HG03469 (cell line): ENCODE results near the gene HM13.
"Not testable (repeated sequence)": the region's sequence is repeated elsewhere in the genome, so short reads cannot be mapped to it uniquely, and the experiment has no call there.

ENCODE experiments used
- ATAC-seq: cut with Tn5 transposase; IDR thresholded peaks from one replicate; pipeline ENCODE4 v1.9.1; 2021; ENCODE audit warnings: mild to moderate bottlenecking, moderate library complexity, moderate number of reproducible peaks; ENCODE audit not compliant: unreplicated experiment

HM13 gene

DNA sequence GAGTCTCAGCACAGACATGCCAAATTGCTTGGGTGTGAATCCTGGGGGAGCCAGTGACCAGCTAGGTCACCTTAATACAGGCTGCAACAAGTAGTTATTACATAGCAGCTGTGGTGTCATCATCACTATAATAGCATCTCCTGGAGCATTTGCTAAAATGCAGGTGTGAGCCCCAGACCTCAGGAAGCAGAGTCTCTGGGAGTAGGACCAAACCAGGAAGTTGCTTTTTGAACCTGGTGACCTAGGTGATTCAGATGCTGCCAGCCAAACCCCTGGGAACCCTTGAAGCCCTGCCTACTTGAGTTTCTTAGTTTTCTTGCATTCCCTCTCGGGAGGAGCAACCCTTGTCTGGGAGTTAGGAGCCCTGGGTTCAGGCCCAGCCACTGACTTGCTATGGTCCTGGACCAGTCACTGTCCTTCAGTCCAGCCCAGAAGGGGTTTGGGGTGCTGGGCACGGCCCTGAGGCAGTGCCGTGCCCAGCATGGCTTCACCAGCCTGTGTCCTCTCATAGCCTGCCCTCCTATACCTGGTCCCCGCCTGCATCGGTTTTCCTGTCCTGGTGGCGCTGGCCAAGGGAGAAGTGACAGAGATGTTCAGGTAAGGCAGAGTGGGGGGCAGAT, 51.6 kb downstream of the HM13 start:
- no peak for ATAC-seq

DNA sequence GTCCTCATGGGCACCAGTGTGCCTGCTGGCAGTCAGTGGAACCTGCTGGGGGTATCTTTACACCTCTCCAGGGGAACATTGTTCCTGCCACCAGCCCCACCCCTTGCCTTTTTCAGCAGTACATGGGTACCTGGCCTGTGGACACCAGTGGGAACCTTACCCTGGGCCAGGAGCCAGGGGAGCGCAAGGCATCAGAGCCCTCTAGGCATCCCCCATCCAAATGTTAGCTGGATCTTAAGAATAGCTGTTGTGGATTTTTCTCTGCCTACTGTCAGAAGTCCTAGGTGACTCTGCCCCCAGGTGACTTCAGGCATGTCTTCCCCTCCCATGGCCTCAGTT, 52.0 kb downstream of the HM13 start:
- ATAC-seq, result no peak

DNA sequence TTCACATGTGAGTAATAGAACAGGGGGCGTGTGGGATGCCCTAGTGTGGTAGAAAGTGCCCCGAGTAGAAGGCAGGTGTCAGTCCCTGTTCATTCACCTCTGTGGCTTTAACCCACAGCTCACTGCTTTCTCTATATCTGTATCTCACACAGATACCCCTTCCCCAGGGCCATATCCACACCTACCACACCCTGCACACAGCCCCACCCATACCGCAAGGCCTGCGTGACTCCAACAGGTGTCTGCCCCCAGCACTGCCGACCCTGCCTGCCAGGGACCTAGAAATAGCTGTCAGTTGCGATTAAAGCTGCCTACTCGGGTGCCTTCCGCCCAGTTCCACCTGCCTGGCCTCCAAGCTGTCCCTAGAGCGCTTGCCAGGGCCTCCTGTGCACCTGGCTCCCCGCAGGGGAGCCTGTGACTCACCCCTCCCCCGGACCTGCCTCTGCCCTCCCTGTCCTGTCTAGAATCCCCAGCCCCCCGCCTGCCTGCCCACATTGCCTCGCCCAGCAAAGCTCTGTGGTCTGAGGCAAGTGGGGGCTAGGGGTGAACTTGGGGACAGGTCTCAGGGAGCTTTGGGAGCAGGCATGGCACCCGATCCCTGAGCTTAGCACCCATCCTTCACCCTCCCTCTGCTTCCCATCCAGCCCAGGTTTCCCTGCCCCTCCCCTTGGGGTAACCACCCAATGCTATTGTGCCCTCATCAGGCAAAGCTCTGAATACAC, 52.6 kb downstream of the HM13 start:
- ATAC-seq, result no peak

DNA sequence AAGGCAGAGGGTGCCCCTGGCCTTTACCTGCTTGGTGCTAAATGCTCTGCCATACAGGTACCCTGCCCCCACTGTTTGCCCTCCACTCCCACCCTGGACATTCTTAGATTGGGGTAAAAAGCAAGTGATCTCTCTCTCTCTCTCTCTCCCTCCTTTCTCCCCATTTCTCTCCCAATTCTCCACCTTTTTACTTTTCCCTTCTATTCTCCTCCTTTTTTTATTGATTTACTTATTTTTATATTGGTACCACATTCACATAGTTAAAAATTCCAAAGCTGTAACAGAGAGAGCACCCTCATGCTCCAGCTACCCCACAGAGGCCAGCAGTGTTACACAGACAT, 53.1 kb downstream of the HM13 start:
- no peak for ATAC-seq

DNA sequence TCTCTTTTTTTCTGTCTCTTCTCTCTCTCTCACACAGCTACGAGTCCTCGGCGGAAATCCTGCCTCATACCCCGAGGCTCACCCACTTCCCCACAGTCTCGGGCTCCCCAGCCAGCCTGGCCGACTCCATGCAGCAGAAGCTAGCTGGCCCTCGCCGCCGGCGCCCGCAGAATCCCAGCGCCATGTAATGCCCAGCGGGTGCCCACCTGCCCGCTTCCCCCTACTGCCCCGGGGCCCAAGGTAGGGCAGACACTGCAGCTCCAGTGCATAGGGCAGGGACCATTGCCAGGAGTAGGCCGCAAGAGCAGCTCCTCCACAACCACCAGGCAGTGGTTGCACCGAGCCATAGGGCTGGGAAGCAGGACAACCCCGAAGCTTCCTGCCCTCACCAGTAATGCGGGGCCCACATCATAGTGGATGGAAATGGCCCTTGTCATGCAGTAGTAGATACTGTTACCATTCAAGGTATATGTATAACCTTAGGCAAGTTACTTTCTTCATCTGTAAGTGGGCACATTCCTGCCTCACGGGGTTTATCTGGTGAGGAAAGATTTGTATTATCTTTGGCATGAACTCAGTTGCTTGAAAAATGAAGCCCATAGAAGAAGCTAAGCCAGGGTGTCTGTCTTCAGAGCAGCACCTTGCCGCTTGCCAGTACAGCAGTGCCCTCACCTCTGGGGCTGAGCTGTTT, 53.9 kb downstream of the HM13 start:
- ATAC-seq, result no peak

DNA sequence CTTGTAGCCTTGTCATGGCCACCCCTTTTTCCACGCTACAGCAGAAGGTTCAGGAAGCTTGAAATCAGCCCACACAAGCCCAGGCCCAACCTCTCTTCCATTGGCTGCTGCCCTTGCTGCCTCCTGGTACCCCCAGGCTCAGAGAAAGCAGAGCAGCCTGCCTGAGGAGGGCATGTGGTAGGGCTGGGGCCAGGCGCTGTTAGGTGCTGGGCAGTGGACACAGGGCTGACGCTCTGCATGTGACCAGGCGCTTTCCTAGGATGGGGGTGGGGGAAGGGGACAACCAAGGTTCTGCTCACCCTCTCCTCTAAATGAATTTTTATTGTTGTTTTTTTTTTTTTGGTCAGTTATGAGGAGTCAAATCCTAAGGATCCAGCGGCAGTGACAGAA, 54.5 kb downstream of the HM13 start:
- no peak for ATAC-seq

DNA sequence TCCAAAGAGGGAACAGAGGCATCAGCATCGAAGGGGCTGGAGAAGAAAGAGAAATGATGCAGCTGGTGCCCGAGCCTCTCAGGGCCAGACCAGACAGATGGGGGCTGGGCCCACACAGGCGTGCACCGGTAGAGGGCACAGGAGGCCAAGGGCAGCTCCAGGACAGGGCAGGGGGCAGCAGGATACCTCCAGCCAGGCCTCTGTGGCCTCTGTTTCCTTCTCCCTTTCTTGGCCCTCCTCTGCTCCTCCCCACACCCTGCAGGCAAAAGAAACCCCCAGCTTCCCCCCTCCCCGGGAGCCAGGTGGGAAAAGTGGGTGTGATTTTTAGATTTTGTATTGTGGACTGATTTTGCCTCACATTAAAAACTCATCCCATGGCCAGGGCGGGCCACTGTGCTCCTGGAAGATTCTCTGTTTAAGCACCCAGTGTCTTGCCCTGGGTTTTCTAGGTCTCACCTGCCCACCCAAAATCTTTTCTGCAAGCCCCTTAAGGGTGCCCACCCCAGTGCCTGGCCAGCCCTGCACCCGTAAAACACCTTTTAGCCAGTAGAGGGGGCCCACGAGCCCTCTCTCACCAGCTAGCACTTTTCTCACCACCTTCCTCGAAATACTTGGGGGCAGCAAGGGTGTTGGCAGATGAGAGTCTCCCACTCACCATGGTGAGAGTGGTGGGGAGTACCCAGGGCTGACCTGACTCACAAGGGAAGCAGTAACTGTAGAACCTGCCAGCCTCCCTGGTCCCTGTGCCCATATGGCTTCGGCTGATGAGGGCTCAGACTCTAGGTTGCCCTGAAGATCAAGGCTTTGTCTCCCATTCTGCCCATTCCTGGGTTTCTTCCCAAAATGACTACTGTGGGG, 55.1 kb downstream of the HM13 start:
- ATAC-seq, result no peak

DNA sequence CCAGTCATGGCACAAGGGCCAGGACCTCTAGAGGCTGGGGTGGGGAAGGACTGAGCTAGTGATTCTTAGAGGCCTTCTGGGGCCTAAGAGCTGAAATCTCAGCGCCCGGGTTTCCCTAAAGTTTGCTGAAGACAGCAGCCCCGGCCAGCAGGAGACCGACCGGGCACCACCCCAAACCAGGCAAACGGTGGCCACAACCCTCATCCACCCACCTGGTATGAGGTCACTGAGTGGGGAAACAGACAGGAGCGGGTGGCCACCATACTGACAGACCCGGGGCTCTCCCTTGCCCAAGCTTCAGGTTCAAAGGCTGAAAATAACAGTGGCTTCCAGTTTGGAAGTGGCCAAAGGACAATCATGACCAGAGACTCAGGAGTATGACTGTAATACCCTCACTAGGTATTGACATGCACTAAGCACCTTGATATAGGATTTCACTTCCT, 55.8 kb downstream of the HM13 start:
- no peak for ATAC-seq

DNA sequence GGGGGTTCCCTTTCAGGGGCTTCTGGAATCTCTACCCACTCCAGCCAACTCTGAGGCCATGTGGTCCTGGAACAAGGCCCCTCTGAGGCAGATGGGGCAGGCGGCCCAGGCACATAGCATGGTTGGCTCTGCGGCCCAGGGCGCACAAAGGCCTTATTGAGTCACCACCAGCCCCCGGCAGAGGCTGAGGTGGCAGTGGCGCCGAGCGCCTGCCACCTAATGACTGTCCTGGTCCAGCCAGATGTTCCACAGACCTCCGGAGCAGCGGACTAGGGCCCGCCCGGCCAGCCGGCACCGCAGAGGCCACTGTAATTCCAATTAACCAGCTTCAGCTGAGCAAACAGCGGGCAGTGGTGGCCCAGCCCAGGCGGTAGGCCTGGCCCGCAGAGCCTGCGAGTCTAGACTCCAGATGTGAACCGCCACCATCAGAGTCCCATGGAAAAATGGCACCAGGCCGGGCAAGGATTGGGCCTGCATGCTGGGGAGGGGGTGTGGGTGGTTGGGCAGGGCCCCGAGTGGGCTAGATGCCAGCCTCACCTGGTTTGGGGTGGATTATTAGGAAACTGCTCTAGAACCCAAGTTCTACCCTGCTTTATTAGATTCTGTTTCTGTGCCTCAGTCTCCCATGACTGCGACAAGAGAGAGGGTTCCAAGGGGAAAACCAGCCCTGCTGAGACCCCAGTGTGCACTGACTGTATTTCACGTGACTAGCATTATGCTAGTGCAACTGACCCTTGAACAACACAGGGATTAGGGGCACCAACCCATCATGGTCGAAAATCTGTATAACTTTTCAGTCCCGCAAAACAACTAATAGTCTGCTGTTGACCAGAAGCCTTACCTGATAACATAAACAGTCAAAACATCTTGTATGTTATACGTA, 56.7 kb downstream of the HM13 start:
- ATAC-seq, result no peak

DNA sequence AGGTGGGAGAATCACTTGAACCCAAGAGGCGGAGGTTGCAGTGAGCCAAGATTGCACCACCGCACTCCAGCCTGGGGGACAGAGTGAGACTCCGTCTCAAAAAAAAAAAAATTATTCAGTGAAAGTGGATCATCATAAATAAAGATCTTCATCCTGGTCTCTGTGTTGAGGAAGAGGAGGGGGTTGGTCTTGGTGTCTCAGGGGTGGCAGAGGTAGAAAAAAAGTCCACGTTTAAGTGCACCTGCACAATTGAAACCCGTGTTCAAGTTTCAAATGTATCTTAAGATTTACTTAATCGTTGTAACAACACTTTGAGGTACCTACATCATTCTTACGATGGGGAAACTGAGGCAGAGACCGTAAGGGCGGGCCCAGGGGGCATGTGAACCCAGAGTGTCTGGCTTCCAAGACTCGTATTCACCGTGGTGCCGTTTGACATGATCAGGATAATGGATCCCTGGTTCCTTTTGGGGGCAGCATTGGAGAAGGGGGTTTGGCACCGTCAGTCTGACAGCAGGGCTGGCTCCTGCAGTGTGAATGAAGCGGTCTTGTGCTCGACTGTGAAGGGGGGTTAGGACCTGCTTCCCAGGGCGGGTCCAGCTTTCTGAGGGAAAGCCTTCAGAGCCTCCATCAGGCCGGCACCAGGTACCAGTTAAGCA, 57.9 kb downstream of the HM13 start:
- no peak for ATAC-seq

DNA sequence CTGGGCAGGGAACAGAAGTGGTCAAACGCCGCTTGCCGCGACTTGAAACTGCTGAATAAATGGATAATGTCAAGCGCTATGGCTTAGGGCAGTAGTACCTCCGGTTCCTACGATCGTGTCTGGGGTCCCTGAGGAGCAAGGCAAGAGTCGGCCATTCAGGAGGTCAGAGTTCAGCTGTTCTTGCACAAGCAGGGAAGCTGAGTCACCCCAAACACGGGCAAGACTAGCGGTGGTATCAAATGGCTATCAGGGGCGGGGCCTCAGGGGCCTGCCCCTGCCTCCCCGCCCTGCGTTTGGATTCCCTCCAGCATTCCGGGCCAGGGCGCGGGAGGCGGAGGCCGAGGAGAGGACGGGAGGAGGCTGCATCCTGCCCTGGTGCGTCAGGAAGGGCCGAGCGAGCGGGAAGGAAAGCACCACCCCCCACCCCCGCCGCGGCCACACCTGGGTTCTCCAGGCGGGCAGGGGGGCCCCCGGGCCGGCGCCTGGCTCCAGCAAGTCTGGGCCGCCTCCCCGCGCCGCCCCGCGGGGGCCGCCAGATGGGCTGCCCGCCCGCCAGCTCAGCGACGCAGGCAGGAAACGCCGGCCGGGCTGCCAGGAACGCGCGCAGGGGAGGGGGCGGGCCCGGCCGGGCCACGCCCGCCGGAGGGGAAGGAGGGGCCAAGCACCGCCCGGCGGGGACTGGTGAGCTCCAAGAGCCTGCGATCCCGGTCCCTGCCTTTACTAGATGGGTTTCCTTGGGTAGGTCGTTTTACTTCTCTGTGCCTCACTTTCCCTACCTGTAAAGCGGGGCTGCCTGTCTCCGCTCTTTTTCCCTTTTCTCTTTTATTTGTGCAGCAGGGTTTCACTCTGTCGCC, 58.7 kb downstream of the HM13 start:
- ATAC-seq, result peak; percentile 73

DNA sequence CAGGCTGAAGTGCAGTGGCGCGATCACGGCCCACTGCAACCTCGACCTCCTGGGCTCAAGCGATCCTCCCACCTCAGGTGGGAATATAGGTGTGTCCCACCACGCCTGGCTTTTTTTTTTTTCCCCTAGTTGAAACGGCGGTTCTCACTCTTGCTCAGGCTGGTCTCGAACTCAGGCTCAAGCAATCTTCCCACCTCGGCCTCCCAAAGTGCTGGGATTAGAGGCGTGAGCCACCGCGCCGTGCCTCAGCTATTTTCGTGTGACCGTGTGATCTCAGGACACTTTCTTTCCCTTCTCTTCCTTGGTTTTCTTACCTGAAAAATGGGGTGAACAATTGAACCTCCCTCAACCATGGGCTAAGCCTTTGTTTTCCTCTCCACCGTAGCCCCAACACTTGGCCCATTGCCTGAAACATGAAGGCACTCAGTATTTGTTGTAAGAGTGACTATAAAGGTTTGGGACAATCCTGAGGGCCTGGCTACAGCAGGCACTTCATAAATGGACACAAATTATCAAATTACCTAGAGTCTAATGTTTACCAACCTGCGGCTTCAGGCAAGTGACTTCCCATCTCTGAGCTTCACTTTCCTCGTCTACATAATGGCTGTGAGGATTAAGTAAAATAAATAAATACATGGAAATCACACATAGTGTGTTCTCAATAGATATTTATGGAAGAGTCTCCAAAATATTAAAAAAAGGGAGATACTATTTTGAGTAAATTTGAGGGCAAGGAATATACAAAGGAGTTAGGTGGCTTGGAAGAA, 59.5 kb downstream of the HM13 start:
- no peak for ATAC-seq

DNA sequence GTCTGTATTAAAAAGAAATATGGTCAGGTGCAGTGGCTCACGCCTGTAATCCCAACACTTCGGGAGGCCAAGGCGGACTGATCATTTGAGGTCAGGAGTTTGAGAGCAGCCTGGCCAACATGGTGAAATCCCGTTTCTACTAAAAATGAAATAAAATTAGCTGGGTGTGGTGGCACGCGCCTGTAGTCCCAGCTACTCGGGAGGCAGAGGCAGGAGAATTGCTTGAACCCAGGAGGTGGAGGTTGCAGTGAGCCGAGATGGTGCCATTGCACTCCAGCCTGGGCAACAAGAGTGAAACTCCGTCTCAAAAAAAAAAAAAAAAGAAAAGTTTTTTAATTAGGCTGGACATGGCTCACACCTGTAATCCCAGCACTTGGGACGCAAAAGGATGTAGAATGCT, 60.7 kb downstream of the HM13 start:
- not testable (repeated sequence) for ATAC-seq

DNA sequence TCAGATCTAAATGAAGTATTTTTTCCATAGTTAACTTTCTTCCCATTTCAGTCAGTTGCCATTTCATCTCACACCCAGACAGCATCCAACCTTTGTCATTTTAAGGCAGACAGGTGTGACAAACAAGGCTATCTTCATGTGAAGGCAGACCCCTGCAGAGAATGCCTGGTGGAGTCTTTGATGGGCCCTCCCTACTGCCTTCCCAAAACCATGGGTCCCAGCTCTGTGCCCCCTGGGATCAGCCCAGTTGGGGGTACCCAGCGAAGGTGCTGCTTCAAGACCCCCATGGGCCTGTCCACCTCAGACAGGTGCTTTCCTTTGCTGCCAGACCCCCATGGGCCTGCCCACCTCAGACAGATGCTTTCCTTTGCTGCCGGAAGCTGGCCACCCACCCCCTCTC, 62.5 kb downstream of the HM13 start:
- no peak for ATAC-seq

DNA sequence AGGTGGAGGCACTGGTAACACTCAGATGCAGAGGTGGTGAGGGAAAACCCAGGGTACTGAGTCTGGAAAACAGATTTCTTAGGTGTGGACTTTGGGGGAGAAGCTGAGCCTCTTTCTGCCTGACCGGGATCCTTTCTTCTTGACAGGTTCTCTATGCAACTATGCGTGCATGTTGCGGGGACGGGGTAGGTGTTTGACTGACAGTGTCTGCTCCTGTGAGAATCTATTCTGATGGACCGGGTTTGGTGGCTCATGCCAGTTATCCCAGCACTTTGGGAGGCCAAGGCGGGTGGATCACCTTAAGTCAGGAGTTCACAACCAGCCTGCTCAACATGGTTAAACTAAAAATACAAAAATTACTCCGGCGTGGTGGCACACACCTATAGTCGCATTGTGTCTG, 63.0 kb downstream of the HM13 start:
- ATAC-seq, result no peak

DNA sequence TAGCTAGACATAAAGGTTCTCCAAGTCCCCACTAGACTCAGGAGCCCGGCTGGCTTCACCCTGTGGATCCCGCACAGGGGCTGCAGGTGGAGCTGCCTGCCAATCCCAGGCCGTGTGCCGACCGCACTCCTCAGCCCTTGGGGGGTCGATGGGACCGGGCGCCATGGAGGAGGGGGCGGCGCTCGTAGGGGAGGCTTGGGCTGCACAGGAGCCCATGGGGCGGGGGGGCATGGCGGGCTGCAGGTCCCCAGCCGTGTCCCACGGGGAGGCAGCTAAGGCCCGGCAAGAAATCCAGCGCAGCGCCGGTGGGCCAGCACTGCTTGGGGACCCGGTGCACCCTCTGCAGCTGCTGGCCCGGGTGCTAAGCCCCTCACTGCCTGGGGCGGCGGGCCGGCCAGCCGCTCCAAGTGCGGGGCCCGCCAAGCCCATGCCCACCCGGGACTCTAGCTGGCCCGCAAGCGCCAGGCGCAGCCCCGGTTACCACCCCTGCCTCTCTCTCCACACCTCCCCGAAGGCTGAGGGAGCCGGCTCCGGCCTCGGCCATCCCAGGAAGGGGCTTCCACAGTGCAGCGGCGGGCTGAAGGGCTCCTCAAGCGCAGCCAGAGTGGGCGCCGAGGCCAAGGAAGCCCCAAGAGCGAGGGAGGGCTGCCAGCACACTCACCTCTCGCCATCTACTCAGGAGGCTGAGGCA, 64.4 kb downstream of the HM13 start:
- no peak for ATAC-seq

DNA sequence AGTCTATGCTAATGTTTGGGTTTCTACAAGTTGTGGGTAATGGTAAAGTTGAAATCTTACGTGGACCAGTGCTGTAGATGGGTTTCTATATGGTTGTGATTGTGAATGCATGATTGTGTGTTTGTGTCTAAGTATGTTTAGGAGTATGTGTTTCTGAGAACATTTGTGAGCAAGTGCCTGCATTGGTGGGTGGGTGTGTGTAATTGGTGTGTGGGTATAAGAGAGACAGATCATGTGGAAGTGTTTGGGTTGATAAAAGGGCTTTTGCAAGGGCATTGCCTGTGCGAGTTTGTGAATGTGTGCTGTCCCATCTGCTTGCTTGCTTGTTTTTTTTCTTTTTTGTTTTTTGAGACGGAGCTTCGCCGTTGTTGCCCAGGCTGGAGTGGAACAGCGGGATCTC, 65.0 kb downstream of the HM13 start:
- no peak for ATAC-seq
